ENCODE data around the gene PROK2.

PROK2 gene

GRCh38 chr3:71791634-71792033 is 6.7 kb upstream of the PROK2 start:
- TF ChIP-seq, protein P1, sequence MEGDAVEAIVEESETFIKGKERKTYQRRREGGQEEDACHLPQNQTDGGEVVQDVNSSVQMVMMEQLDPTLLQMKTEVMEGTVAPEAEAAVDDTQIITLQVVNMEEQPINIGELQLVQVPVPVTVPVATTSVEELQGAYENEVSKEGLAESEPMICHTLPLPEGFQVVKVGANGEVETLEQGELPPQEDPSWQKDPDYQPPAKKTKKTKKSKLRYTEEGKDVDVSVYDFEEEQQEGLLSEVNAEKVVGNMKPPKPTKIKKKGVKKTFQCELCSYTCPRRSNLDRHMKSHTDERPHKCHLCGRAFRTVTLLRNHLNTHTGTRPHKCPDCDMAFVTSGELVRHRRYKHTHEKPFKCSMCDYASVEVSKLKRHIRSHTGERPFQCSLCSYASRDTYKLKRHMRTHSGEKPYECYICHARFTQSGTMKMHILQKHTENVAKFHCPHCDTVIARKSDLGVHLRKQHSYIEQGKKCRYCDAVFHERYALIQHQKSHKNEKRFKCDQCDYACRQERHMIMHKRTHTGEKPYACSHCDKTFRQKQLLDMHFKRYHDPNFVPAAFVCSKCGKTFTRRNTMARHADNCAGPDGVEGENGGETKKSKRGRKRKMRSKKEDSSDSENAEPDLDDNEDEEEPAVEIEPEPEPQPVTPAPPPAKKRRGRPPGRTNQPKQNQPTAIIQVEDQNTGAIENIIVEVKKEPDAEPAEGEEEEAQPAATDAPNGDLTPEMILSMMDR (IDR thresholded peaks at IDR 0.05; ENCODE audit: low read depth, low read length), result no peak
- H3K4me3 ChIP-seq (replicated peaks in 1 of 2; ENCODE audit: low read depth in 2 of 2, low read length in 2 of 2), result no peak overlapping the region
- no peak for DNase-seq (ENCODE audit: low read depth in 2 of 2)

- no peak for DNase-seq (ENCODE audit: low read depth in 2 of 2)
- TF ChIP-seq, protein P1 (IDR thresholded peaks at IDR 0.05; ENCODE audit: low read depth, low read length), result no peak
- no peak overlapping the region for H3K4me3 ChIP-seq (replicated peaks in 1 of 2; ENCODE audit: low read depth in 2 of 2, low read length in 2 of 2)
Measured at GRCh38 chr3:71789922-71790321, 5.0 kb upstream of the PROK2 start.

DNA sequence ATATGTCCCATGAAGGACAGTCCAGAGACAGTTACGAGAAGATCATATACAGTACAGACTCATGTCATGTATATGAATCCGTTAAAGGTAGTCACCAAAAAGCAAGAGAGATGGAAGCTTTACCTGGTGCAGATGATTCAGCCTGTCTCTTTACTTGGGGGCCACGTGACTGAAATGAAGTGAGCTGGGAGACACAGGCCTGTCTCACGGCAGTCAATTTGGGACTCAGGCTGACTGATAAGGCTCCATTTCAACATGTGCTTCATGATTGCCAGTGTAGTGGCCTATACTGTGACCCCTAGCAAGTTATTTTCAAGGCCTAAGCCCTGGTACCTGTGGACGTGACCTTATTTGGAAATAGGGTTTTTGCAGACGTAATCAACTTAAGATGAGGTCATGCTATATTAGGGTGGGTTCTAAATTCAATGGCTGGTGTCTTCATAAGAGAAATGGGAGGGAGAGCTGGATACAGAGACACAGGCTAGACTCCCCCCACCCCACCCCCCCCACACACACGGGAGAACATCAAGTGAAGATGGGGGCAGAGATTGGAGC is 3.0 kb upstream of the PROK2 start:
- TF ChIP-seq, protein P1 (IDR thresholded peaks at IDR 0.05; ENCODE audit: low read depth, low read length), result no peak
- no peak for DNase-seq (ENCODE audit: low read depth in 2 of 2)

DNA sequence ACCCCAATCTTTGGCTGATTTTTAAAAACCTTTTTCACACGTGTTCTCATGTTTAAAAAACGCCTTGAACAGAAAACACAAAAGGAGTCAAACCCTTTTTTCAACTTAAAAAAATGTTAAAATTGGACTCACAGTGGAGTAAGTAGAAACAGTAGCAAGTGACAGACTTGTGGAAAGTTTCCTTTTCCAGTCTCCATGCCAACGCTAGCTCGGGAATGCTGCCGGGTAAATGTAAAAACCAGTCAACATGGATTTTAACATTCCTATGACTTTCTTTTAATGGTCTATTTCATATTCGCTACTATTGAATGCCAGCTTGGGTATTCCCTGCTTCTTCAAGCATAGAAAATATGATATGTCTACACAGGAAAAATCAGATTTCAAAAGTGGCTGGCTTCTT is 1.6 kb upstream of the PROK2 start:
- no peak for DNase-seq (ENCODE audit: low read depth in 2 of 2)
- TF ChIP-seq, protein P1 (IDR thresholded peaks at IDR 0.05; ENCODE audit: low read depth, low read length), result no peak

More for the DNA sequence above, 3.0 kb upstream of the PROK2 start:
- no peak overlapping the region for H3K4me3 ChIP-seq (replicated peaks in 1 of 2; ENCODE audit: low read depth in 2 of 2, low read length in 2 of 2)

DNA sequence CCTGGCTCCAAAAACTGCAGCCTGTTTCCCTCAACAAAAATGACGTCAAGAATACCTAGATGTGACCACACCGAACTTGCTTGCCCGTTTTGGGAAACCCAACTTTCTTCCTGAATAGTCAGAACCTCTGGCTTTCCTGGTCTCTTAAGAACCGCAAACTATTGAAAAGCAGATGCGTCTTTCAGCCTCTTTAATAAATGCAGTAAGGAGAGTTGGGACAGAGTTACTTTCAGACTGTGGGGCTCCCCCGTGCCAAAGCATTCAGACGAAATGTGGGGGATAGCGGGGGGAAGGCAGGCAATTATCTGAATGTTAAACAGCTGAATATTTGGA is 1.2 kb upstream of the PROK2 start:
- H3K4me3 ChIP-seq (replicated peaks in 1 of 2; ENCODE audit: low read depth in 2 of 2, low read length in 2 of 2), result no peak overlapping the region
- no peak for DNase-seq (ENCODE audit: low read depth in 2 of 2)
- TF ChIP-seq, protein P1 (IDR thresholded peaks at IDR 0.05; ENCODE audit: low read depth, low read length), result no peak

More for the DNA sequence above, 1.6 kb upstream of the PROK2 start:
- H3K4me3 ChIP-seq (replicated peaks in 1 of 2; ENCODE audit: low read depth in 2 of 2, low read length in 2 of 2), result no peak overlapping the region

GRCh38 chr3:71785532-71786216 is 726 bp upstream of the PROK2 start:
- H3K4me3 ChIP-seq (replicated peaks in 1 of 2; ENCODE audit: low read depth in 2 of 2, low read length in 2 of 2), result no peak overlapping the region
- TF ChIP-seq, protein P1 (IDR thresholded peaks at IDR 0.05; ENCODE audit: low read depth, low read length), result no peak
- DNase-seq (ENCODE audit: low read depth in 2 of 2), result no peak
